Testis (tissue), 3 donors: ENCODE measurements around the gene ZNF879. TPM values are rescaled to one million over a fixed set of nuclear protein-coding genes. Genes with fewer than 3 reads are reported as not detected.

Source experiments
- DNase-seq: peaks from one replicate; pipeline ENCODE4 v3.0.0-alpha.2; 2019
- H3K27ac ChIP-seq, 2 donors: fragments of 200-600 bp; sonication (generic); one replicate each; pipeline ENCODE4 v1.5.1; 2019
- H3K27me3 ChIP-seq: fragments of 200-600 bp; sonication (generic); one replicate; pipeline ENCODE4 v1.5.1; 2019
- H3K36me3 ChIP-seq: fragments of 200-600 bp; sonication (generic); one replicate; pipeline ENCODE4 v1.5.1; 2017; ENCODE audit warnings: low read depth; ENCODE audit errors: missing control alignments
- H3K4me1 ChIP-seq: fragments of 200-600 bp; sonication (generic); one replicate; pipeline ENCODE4 v1.5.1; 2019
- H3K4me3 ChIP-seq, 2 donors: fragments of 200-600 bp; sonication (generic); one replicate each; pipeline ENCODE4 v1.5.1; 2017 to 2019
- H3K9me3 ChIP-seq: fragments of 200-600 bp; sonication (generic); one replicate; pipeline ENCODE4 v1.5.1; 2017
- POLR2A ChIP-seq: fragments of 450-650 bp; IDR thresholded peaks from one replicate; pipeline ENCODE4 v1.6.1; 2017; ENCODE audit warnings: antibody characterized with exemption, mild to moderate bottlenecking, moderate library complexity
- WGBS, 2 donors: methylation state at CpG; one replicate each; pipeline ENCODE4 v1.1.5; 2018; 5-methylcytosine and 5-hydroxymethylcytosine counted together
- intact Hi-C: fragments of 100-400 bp; cut with DNase I; formaldehyde crosslinking; loops from one replicate; pipeline ENCODE4 v1.15.1; 2023; ENCODE audit warnings: low total_unique reads
- polyA plus RNA-seq: library from polyadenylated mRNA; stranded (reverse); fragments of 350-450 nt; fragmentation: Illumina TruSeq; extraction: RNeasy Lipid Tissue Mini Kit (QIAGEN cat#74804); gene quantifications from one replicate; pipeline ENCODE4 v1.2.3, GENCODE V29; 2014; ENCODE audit warnings: low read depth, low replicate concordance; ENCODE audit not compliant: insufficient read depth
- total RNA-seq, 2 donors: library from RNA; depleted of rRNA; stranded (reverse); fragments of >200 nt; gene quantifications; one replicate each; pipeline ENCODE4 v1.2.3, GENCODE V29; 2016
- TF ChIP-seq, protein P1 (sequence below), 3 experiments: fragments of 450-650 bp in 2 of 3; fragments of 200-600 bp in 1 of 3; sonication (generic) in 1 of 3; IDR thresholded peaks; one replicate each; pipeline ENCODE4 v1.5.1; 2016 to 2019; ENCODE audit warnings: antibody characterized with exemption in 3 of 3, mild to moderate bottlenecking in 2 of 3, moderate library complexity in 1 of 3

Gene ZNF879
- total and polyA plus RNA-seq, 3 donors from 2014 or later, result 8.4 to 22.8 (median 21.8) TPM

DNA sequence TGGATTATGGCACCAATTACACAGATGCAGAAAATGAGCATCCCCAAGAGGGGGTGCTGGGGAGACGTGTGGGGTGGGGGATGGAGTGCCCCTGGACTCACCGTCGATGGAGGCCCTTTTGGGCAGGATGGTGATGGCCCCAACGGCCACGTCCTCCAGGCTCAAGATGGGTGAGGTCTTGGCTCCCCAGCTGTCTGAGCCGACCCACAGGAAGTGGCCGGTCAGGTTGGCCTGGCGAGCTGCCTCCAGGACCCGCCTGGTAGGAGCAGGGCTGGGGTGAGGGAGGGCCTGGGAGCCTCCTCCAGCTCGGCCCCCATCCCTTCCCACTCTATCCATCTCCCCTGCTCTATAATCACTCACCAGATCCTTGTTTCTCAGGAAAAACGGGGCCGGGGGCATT, 33.1 kb upstream of the ZNF879 start:
- intact Hi-C loops, result no loop called here
- no peaks in the 10 kb centered on the region for H3K9me3 ChIP-seq
- WGBS, 2 donors, result 67 to 91% methylated on average over 1 to 12 of the region's 12 CpGs

DNA sequence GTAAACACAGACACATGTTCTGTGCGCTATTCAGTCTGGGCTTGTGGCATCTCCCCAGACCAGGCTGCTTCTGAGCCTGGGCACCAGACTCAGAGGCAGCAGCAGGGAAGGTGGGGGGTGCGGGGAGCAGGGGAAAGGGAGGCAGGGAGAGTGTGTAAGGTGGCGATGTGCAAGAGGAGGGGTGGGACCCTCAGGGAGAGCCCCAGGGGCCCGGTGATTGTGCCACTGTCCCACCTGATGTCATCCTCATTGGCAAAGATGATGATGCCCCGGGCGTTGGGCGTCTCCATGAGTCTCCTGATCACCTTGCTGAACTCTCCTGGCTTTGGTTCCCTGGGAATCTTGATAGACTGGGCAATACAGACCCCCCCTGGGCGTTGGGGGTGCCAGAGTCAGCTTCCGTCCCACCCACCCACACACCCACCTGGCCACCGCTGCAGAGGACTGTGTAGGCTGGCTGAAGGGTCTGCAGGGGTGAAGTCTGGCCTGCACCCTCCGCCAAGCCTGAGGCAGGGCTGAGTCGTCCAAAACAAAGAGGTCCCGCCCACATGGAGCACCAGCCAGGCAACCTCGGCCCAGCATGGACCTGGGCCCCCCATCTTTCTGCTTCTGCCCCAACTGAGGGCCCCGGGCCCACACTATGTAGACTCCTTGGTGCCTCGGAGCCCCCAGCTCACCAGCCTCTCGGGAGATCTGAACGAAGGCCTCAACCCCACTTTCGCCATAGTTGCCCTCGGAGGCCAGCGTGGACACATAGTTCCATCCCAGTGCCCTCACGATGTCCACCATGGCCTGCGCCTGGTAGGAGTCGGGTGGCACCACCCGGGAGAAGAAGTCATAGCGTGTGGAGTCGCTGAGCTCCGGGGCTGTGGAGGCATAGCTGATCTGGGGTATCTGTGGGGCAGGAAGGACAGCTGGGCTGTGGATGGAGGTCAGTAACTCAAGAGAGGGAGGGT, 32.1 kb upstream of the ZNF879 start:
- Histone ChIP-seq H3K4me3 (no peak overlapping the region), H3K9me3 (no peaks in the 10 kb centered on the region), H3K27me3 (no peaks in the 10 kb centered on the region), H3K27ac (no peak overlapping the region), H3K36me3 (no peaks in the 10 kb centered on the region), H3K4me1 (no peaks in the 10 kb centered on the region)
- 91 to 95% methylated on average over 16 to 28 of the region's 28 CpGs for WGBS, 2 donors
- DNase-seq, result no peak
- intact Hi-C loops, result no loop called here
- TF ChIP-seq, protein P1, sequence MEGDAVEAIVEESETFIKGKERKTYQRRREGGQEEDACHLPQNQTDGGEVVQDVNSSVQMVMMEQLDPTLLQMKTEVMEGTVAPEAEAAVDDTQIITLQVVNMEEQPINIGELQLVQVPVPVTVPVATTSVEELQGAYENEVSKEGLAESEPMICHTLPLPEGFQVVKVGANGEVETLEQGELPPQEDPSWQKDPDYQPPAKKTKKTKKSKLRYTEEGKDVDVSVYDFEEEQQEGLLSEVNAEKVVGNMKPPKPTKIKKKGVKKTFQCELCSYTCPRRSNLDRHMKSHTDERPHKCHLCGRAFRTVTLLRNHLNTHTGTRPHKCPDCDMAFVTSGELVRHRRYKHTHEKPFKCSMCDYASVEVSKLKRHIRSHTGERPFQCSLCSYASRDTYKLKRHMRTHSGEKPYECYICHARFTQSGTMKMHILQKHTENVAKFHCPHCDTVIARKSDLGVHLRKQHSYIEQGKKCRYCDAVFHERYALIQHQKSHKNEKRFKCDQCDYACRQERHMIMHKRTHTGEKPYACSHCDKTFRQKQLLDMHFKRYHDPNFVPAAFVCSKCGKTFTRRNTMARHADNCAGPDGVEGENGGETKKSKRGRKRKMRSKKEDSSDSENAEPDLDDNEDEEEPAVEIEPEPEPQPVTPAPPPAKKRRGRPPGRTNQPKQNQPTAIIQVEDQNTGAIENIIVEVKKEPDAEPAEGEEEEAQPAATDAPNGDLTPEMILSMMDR (IDR thresholded peaks at IDR 0.05), result no peak
- no peak for TF ChIP-seq POLR2A

More for the DNA sequence above, 33.1 kb upstream of the ZNF879 start:
- Histone ChIP-seq H3K36me3 (no peaks in the 10 kb centered on the region), H3K4me3 (no peak overlapping the region), H3K27me3 (no peaks in the 10 kb centered on the region), H3K4me1 (no peaks in the 10 kb centered on the region), H3K27ac (no peak overlapping the region)
- DNase-seq, result no peak
- TF ChIP-seq POLR2A, result no peak
- TF ChIP-seq, protein P1 (IDR thresholded peaks at IDR 0.05), result no peak

GRCh38 chr5:178992291-178992895, 31.2 kb upstream of the ZNF879 start:
- Histone ChIP-seq H3K4me3 (no peak overlapping the region), H3K36me3 (no peaks in the 10 kb centered on the region), H3K27ac (no peak overlapping the region), H3K4me1 (no peaks in the 10 kb centered on the region), H3K27me3 (no peaks in the 10 kb centered on the region), H3K9me3 (no peaks in the 10 kb centered on the region)
- DNase-seq, result no peak
- intact Hi-C loops, result no loop called here
- TF ChIP-seq, protein P1 (IDR thresholded peaks at IDR 0.05), result no peak
- TF ChIP-seq POLR2A, result no peak
- WGBS, 2 donors, result 38 to 52% methylated on average over 9 of the region's 9 CpGs

GRCh38 chr5:178993236-178993765, 30.3 kb upstream of the ZNF879 start:
- Histone ChIP-seq H3K4me3 (no peak overlapping the region), H3K4me1 (no peaks in the 10 kb centered on the region), H3K27me3 (no peaks in the 10 kb centered on the region), H3K36me3 (no peaks in the 10 kb centered on the region), H3K9me3 (no peaks in the 10 kb centered on the region), H3K27ac (no peak overlapping the region)
- 38 to 61% methylated on average over 15 to 20 of the region's 20 CpGs for whole genome bisulfite sequencing, 2 donors
- no peak for TF ChIP-seq POLR2A
- TF ChIP-seq, protein P1 (IDR thresholded peaks at IDR 0.05), result no peak
- no peak for DNase-seq
- intact Hi-C loops, result no loop called here
